HG02885 (cell line): ENCODE measurements around the gene RAB7B.
A peak's percentile ranks its signal among the peaks of the same experiment; 100 is the strongest.
"Not testable (repeated sequence)": the region's sequence is repeated elsewhere in the genome, so short reads cannot be mapped to it uniquely, and the experiment has no call there.

Source experiments
- ATAC-seq: cut with Tn5 transposase; IDR thresholded peaks from one replicate; pipeline ENCODE4 v1.9.1; 2021; ENCODE audit warnings: mild to moderate bottlenecking; ENCODE audit not compliant: unreplicated experiment, poor library complexity

RAB7B gene

GRCh38 chr1:206000641-206001339 is 2.4 kb downstream of the RAB7B start:
- no peak for ATAC-seq

- ATAC-seq, result no peak
These were observed 4.5 kb downstream of the RAB7B start for GRCh38 chr1:205998457-205999241.

DNA sequence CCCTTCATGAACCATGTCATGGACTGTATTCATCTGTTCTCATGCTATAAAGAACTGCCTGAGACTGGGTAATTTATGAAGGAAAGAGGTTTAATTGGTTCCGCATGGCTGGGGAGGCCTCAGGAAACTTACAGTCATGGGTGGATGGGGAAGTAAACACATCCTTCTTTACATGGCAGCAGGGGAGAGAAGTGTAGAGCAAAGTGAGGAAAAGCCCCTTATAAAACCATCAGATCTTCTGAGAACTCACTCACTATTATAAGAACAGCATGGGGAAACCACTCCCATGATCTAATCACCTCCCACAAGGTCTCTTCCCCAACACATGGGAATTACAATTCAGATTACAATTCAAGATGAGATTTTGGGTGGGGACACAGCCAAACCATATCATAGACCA is 6.6 kb downstream of the RAB7B start:
- ATAC-seq, result not testable (repeated sequence)

- ATAC-seq, result no peak
These were observed 8.8 kb downstream of the RAB7B start for GRCh38 chr1:205994346-205994745.

DNA sequence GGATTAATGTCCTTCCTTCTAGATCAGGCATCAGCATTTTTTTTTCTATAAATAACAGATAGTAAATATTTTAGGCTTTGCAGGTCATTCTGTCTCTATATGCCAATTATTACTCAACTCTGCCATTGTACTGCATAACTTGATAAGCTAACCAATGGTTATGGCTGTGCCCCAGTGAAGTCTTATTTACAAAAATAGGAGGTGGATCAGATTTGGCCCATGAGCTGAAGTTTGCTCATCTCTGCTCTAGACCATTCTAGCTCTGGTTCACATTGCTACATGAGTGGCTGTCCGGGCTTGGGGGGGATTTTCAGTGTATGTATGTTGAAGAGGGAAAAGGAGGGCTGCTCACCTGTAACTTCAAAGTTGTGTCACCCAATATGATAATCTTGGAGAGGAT is 10.1 kb downstream of the RAB7B start:
- ATAC-seq, result no peak

DNA sequence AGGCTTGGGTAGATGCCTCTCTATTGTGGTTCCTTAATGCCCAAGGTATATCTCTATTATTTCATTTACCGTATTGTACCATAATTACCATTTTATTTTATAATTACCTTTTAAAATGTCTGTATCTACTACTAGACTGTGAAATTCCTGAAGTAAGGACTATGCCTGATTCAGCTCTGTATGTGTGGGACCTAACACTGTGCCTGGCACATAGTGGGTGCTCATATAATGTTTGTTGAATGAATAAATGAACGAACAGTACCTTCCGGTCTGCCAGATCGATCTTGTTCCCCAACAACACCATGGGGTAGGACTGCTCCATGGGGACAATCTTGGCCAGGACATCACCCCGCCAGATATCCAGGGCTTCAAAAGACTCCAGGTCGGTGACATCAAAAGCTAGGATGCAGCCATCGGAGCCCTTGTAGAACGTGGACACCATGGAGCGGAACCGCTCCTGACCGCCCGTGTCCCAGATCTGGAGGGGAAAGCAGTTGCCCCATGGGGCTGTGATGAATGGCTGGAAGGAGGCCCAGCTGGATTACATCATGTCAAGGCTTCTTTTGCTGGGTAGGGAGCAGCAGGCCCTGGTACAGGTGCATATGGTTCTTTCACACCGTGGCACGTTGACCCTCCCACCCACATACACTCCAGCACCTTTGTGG is 10.8 kb downstream of the RAB7B start:
- no peak for ATAC-seq

DNA sequence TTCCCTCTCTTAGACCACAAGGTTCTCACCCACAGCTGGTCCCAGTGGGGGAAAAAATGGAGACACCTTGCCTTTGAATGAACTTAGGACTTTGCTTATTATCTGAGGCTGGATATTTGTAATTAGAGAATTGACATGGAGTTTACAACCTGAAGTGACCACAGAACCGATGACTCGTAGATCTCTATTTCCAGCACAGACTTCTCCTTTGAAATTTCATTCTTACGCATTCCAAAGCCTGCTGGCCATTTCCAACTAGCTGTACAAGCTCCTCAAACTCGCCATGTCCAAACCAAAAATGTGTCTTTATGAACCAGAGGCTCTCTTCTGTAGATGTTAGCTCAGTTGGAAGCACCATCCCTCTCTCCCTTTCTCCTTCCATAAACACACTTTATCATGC is 12.0 kb downstream of the RAB7B start:
- ATAC-seq, result no peak

DNA sequence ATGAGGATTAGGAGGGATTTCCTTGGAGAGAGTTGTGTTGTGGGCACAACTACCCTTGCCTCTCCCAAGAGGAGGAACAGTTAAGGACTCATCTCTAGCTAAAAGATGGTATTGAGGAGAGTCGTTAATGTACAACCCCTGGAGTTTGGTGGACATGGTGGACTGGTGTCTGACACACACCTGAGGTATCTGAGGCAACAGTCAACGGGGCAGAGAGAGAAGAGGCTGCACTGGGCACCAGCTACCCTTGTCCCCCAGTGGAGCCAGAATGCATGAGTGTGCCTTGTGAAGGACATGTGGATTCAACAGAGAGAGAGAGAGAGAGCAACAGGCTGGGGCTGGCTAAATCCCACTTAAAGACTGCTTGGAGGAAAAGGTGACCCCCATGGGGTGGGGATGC is 13.0 kb downstream of the RAB7B start:
- no peak for ATAC-seq

GRCh38 chr1:205989786-205990185 is 13.4 kb downstream of the RAB7B start:
- ATAC-seq, result no peak

GRCh38 chr1:205988585-205988995 is 14.6 kb downstream of the RAB7B start:
- ATAC-seq, result no peak

DNA sequence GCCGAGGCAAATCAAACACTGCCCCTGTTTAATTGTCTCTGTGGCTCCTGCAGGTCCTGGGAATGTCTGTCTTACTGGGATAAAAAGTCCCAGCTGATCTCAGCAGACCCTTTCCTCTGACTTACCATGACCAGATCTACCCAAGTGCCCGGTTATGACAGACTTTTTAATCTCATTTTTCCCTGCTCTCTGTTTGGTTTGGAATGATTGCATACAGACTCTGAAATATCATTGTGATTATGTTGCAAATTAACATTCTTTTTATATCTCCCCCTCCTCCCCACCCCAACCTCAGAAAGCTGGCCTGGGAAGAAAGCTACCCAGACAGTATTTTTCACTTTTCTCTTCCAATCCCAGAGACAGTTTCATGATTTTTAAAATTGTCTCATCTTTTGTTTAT is 16.3 kb downstream of the RAB7B start:
- ATAC-seq, result no peak

GRCh38 chr1:205986292-205986691 is 16.9 kb downstream of the RAB7B start:
- ATAC-seq, result no peak

DNA sequence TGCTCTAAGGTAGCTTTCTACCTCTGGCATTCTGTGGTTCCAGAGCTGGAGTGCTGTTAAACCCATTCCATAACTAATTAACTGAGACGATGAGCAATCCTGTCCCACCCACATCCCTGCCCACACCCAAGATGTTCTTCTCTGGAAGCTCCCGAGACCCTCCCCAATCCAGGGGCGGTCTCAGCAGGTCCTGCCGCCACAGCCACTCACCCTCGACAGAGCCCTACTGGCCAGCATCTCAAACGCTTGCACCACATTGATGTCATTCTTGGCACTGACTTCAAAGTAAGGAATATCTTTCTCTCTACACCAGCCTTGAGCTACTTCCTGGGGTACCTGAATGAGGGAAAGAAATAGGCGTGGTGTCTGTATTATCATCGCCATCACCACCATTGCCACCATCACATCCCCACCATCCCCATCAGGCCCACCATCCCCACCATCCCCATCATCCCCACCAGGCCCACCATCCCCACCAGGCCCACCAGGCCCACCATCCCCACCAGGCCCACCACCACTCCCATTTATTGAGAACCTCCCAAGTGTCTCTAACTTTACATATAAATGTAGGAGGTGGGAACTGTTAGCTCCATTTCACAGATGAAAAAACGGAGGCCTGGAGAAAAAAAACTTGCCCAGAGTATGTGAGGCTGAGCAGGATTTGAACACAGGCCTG is 17.7 kb downstream of the RAB7B start:
- ATAC-seq, result no peak

DNA sequence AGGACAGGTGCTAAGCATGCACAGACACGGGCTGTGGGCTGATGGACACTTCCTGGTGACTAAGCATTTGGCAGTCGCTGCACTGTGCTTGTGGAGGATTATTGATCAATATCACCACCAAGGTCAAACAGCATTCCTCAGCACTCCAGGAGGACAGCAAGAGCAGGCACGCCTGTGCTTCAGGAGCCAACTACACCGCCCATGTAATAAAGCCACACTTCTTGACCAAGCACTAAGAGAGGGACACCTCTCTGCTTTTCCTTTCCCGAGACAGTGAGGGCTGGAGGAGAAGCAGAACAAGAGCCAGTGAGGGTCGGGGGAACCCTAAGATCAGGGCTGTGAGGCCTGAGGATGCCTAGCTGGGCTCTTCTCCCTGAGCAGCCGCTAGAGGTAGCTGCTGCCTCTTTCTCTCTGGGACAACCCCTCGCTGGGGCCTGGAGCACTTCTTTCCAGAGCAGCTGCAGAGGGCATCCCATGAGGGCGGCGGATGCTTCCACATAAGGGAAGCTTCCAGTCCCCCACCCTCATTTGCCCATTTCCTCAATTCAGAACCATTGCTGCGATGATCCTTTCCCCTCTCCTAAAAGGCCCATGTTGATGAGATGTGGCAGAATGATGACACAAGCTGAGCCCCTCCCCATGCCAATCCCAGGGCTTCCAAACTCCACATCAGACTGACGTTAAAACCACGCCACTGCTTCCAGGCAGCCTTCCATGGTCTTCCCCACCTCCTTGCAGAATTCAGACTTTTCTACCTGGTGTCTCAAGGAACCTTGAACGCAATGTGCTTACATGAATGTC is 19.1 kb downstream of the RAB7B start:
- ATAC-seq, result no peak

DNA sequence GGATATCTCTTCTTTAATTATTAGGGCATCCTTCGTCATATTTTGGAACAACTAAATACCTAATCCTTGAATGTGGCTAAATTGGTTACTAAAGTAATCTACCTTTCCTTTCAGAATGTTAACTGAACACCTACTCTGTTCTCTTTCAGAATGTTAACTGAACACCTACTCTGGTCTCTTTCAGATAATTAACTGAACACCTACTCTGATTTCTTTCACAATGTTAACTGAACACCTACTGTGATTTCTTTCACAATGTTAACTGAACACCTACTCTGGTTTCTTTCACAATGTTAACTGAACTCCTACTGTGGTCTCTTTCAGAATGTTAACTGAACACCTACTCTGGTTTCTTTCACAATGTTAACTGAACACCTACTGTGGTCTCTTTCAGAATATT is 21.9 kb downstream of the RAB7B start:
- ATAC-seq, result no peak

DNA sequence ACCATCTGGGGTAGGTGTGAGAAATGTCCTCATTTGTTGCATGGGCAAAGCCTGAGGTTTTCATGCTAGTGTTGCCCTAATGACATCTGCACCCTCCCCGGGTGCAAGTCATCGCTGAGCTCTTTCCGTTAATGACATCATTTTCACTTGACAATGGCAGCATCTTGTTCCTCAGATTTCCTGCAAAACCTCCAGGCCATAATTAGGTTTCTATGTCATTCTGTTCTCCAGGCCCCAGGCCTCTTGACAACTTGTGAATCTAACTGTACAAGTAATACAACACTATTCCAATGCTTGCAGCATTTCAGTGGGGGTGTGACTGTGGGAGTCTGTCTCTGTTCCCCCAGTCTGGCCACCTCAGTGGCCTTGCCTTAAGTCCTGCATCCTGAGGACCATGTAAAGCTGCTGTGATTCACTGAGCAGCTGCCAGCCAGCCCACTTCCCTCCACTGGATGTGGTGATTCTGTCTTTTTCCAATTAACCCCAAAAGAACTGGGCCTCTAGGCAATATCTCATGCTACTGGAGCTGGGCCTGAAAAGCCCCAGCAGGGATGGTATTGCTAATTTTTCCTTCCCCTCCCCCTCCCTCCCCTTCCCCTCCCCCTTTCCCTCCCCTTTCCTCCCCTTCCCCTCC is 22.8 kb downstream of the RAB7B start:
- ATAC-seq, result no peak

DNA sequence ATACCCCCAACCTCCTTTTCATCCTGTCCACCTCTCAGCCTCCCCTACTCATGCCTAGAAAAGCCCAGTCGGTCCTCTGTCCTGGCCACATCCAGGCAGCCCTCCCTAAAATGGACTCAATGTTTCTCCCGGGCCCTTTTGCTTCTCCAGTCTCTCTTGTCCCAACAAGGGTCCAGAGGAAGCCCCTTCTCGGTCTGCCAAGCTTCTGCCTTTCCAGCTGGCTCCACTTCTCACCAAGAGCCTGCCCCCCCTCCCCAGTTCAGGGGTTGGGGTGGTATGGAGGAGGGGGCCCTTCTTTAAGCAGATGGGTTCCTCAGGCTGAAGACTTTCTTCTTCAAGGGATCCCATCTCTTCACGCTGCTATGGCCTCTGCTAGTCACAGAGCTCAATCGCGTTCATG is 23.9 kb downstream of the RAB7B start:
- no peak for ATAC-seq

DNA sequence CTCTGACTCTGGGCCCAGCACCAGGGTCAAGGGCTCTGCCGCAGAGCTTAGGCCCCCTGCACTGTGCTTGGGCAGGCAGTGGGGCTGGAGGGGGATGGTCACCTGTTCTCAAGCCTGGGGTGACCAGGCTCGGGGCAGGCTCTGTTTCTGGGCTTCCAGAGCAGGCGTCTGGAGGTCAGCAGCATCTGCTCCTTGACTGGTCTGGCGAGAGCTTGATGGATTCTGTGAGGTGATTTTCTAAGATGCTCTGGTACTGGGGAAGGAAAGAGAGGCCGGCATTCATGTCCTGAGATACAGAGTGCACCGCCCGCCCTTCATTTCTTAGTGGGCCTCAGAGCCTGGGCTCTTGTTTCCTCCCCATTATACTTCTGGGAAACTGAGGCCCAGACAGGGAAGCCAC is 24.5 kb downstream of the RAB7B start:
- ATAC-seq, result no peak

GRCh38 chr1:205977402-205978014 is 25.7 kb downstream of the RAB7B start:
- peak; percentile 50 for ATAC-seq
